T-helper 17 cell (primary cell): ENCODE results near the gene PLA2G2E. TPM values are rescaled to one million over a fixed set of nuclear protein-coding genes. Genes with fewer than 3 reads are reported as not detected.
"Not testable (repeated sequence)": the region's sequence is repeated elsewhere in the genome, so short reads cannot be mapped to it uniquely, and the experiment has no call there.

ENCODE experiments used
- ATAC-seq: fragments of 150-1000 bp; cut with Tn5 transposase; 2 replicates; pipeline ENCODE4 v1.10.0; 2021; ENCODE audit warnings: mild to moderate bottlenecking, moderate library complexity
- DNase-seq, 3 donors: peaks; one replicate each; pipeline versions ENCODE4 v3.0.0 to v3.0.0-alpha.2; 2020 to 2021
- H3K9me3 ChIP-seq: one replicate; pipeline ENCODE4 v1.7.0; 2013; ENCODE audit warnings: low read length, mild to moderate bottlenecking; ENCODE audit not compliant: control insufficient read depth, poor library complexity, severe bottlenecking
- H3K27ac Mint-ChIP-seq: one replicate; pipeline ENCODE4 v1.8.0; 2022; ENCODE audit warnings: mild to moderate bottlenecking, moderate library complexity, mixed read lengths
- H3K27me3 Mint-ChIP-seq: one replicate; pipeline ENCODE4 v1.8.0; 2022; ENCODE audit warnings: mixed read lengths
- H3K36me3 Mint-ChIP-seq: one replicate; pipeline ENCODE4 v1.8.0; 2022; ENCODE audit warnings: low read depth, mixed read lengths
- H3K4me1 Mint-ChIP-seq: one replicate; pipeline ENCODE4 v1.8.0; 2022; ENCODE audit warnings: mild to moderate bottlenecking, mixed read lengths
- H3K4me3 Mint-ChIP-seq: one replicate; pipeline ENCODE4 v1.8.0; 2022; ENCODE audit warnings: mild to moderate bottlenecking, moderate library complexity, mixed read lengths
- total RNA-seq, 4 donors: library from RNA in 2 of 4; stranded (reverse) in 2 of 4; gene quantifications; one replicate each; pipeline ENCODE4 v1.2.3 and lab custom pipeline; 2022 to 2026

The PLA2G2E gene
- total RNA-seq, 2 donors from 2014 or later, result not detected

- no peaks in the 10 kb centered on the region for H3K9me3 ChIP-seq
- ATAC-seq (no peak), DNase-seq (no peak)
- no peak overlapping the region for H3K4me3 Mint-ChIP-seq
- H3K27me3 Mint-ChIP-seq, result peaks cover 37% of the 10 kb centered on the region
- no peaks in the 10 kb centered on the region for H3K4me1 Mint-ChIP-seq
- H3K27ac Mint-ChIP-seq, result no peak overlapping the region
- H3K36me3 Mint-ChIP-seq, result peaks cover 2% of the 10 kb centered on the region
These were observed 22.5 kb upstream of the PLA2G2E start for GRCh38 chr1:19945914-19946313.

GRCh38 chr1:19942657-19943056, 19.2 kb upstream of the PLA2G2E start:
- no peak for ATAC-seq
- Mint-ChIP-seq H3K4me3 (no peak overlapping the region), H3K36me3 (peaks cover 2% of the 10 kb centered on the region), H3K27ac (no peak overlapping the region), H3K4me1 (no peaks in the 10 kb centered on the region), H3K27me3 (peaks cover 29% of the 10 kb centered on the region)
- no peak for DNase-seq
- H3K9me3 ChIP-seq, result no peaks in the 10 kb centered on the region

GRCh38 chr1:19942088-19942487, 18.7 kb upstream of the PLA2G2E start:
- Mint-ChIP-seq H3K36me3 (peaks cover 2% of the 10 kb centered on the region), H3K4me1 (no peaks in the 10 kb centered on the region), H3K27ac (no peak overlapping the region), H3K27me3 (peaks cover 26% of the 10 kb centered on the region), H3K4me3 (no peak overlapping the region)
- ATAC-seq (no peak), DNase-seq (no peak)
- no peaks in the 10 kb centered on the region for H3K9me3 ChIP-seq

- Mint-ChIP-seq H3K36me3 (peaks cover 2% of the 10 kb centered on the region), H3K4me1 (no peaks in the 10 kb centered on the region), H3K27ac (no peak overlapping the region), H3K27me3 (peaks cover 17% of the 10 kb centered on the region), H3K4me3 (no peak overlapping the region)
- H3K9me3 ChIP-seq, result no peaks in the 10 kb centered on the region
- no peak for ATAC-seq
- DNase-seq, result no peak
These were observed 17.8 kb upstream of the PLA2G2E start for GRCh38 chr1:19941206-19941568.

GRCh38 chr1:19940486-19941205, 17.2 kb upstream of the PLA2G2E start:
- H3K36me3 Mint-ChIP-seq, result peaks cover 2% of the 10 kb centered on the region
- peaks cover 13% of the 10 kb centered on the region for H3K27me3 Mint-ChIP-seq
- H3K9me3 ChIP-seq, result no peaks in the 10 kb centered on the region
- H3K4me3 Mint-ChIP-seq, result no peak overlapping the region
- H3K27ac Mint-ChIP-seq, result no peak overlapping the region
- no peak for DNase-seq
- no peaks in the 10 kb centered on the region for H3K4me1 Mint-ChIP-seq
- ATAC-seq, result no peak

GRCh38 chr1:19938472-19938871, 15.1 kb upstream of the PLA2G2E start:
- H3K4me3 Mint-ChIP-seq, result no peak overlapping the region
- H3K27ac Mint-ChIP-seq, result no peak overlapping the region
- ATAC-seq, result no peak
- no peak for DNase-seq
- H3K36me3 Mint-ChIP-seq, result no peaks in the 10 kb centered on the region
- H3K9me3 ChIP-seq, result no peaks in the 10 kb centered on the region
- no peaks in the 10 kb centered on the region for H3K4me1 Mint-ChIP-seq
- peaks cover 7% of the 10 kb centered on the region for H3K27me3 Mint-ChIP-seq

- Mint-ChIP-seq H3K27me3 (peaks cover 7% of the 10 kb centered on the region), H3K36me3 (no peaks in the 10 kb centered on the region), H3K27ac (no peak overlapping the region), H3K4me3 (no peak overlapping the region), H3K4me1 (no peaks in the 10 kb centered on the region)
- ATAC-seq, result no peak
- H3K9me3 ChIP-seq, result peaks cover under 1% of the 10 kb centered on the region
- no peak for DNase-seq
These were observed 12.8 kb upstream of the PLA2G2E start for GRCh38 chr1:19936061-19936750.

- no peak overlapping the region for H3K27ac Mint-ChIP-seq
- no peaks in the 10 kb centered on the region for H3K36me3 Mint-ChIP-seq
- DNase-seq (no peak), ATAC-seq (no peak)
- H3K4me3 Mint-ChIP-seq, result no peak overlapping the region
- H3K27me3 Mint-ChIP-seq, result no peaks in the 10 kb centered on the region
- H3K9me3 ChIP-seq, result peaks cover 3% of the 10 kb centered on the region
- H3K4me1 Mint-ChIP-seq, result no peaks in the 10 kb centered on the region
These were observed 10.9 kb upstream of the PLA2G2E start for GRCh38 chr1:19934336-19934735.

GRCh38 chr1:19932866-19933265, 9.4 kb upstream of the PLA2G2E start:
- ATAC-seq, result no peak
- Mint-ChIP-seq H3K27me3 (no peaks in the 10 kb centered on the region), H3K36me3 (no peaks in the 10 kb centered on the region), H3K4me1 (no peaks in the 10 kb centered on the region), H3K4me3 (no peak overlapping the region), H3K27ac (no peak overlapping the region)
- no peak for DNase-seq
- peaks cover 3% of the 10 kb centered on the region for H3K9me3 ChIP-seq

- not testable (repeated sequence) for H3K4me3 Mint-ChIP-seq, DNase-seq, H3K9me3 ChIP-seq, H3K27ac Mint-ChIP-seq, H3K4me1 Mint-ChIP-seq, ATAC-seq, H3K36me3 Mint-ChIP-seq
- H3K27me3 Mint-ChIP-seq, result peaks cover 17% of the 10 kb centered on the region
These were observed 3.7 kb upstream of the PLA2G2E start for GRCh38 chr1:19927130-19927421.

- H3K4me1 Mint-ChIP-seq, result no peaks in the 10 kb centered on the region
- peaks cover 3% of the 10 kb centered on the region for H3K9me3 ChIP-seq
- DNase-seq (no peak), ATAC-seq (no peak)
- no peak overlapping the region for H3K27ac Mint-ChIP-seq
- H3K36me3 Mint-ChIP-seq, result peaks cover 2% of the 10 kb centered on the region
- peaks cover 17% of the 10 kb centered on the region for H3K27me3 Mint-ChIP-seq
- H3K4me3 Mint-ChIP-seq, result no peak overlapping the region
These were observed 3.1 kb upstream of the PLA2G2E start for GRCh38 chr1:19926296-19927129.

- Mint-ChIP-seq H3K27me3 (peaks cover 17% of the 10 kb centered on the region), H3K4me3 (no peak overlapping the region), H3K27ac (no peak overlapping the region), H3K4me1 (no peaks in the 10 kb centered on the region), H3K36me3 (peaks cover 2% of the 10 kb centered on the region)
- no peaks in the 10 kb centered on the region for H3K9me3 ChIP-seq
- ATAC-seq (no peak), DNase-seq (no peak)
These were observed 2.1 kb upstream of the PLA2G2E start for GRCh38 chr1:19925342-19926070.

- Mint-ChIP-seq H3K27ac (no peak overlapping the region), H3K4me1 (no peaks in the 10 kb centered on the region), H3K4me3 (no peak overlapping the region), H3K27me3 (peaks cover 17% of the 10 kb centered on the region), H3K36me3 (peaks cover 2% of the 10 kb centered on the region)
- no peak for DNase-seq
- no peaks in the 10 kb centered on the region for H3K9me3 ChIP-seq
- no peak for ATAC-seq
These were observed 533 bp upstream of the PLA2G2E start for GRCh38 chr1:19923953-19924346.
